HCT116 (cell line): ENCODE data around the gene DDO.

Experiments used
- CTCF ChIP-seq, 3 experiments: fragments of 200-600 bp in 1 of 3; sonication (generic) in 1 of 3; IDR thresholded peaks in 2 of 3; conservative IDR thresholded peaks in 1 of 3; 2 replicates each; pipeline ENCODE4 v1.5.1; 2012 to 2017; ENCODE audit warnings: low read depth in 2 of 3, low read length in 2 of 3, antibody characterized with exemption in 1 of 3, borderline replicate concordance in 1 of 3, control low read depth in 1 of 3, mild to moderate bottlenecking in 1 of 3, mixed read lengths in 1 of 3, mixed run types in 1 of 3, moderate library complexity in 1 of 3; ENCODE audit not compliant: insufficient read depth in 1 of 3
- MAX ChIP-seq: IDR thresholded peaks from 2 replicates; pipeline ENCODE4 v1.6.1; 2012
- POLR2A ChIP-seq: IDR thresholded peaks from 2 replicates; pipeline ENCODE4 v1.7.0; 2011; ENCODE audit warnings: borderline replicate concordance; ENCODE audit not compliant: insufficient read depth, insufficient read length; ENCODE audit errors: extremely low read depth
- YY1 ChIP-seq: IDR thresholded peaks from 2 replicates; pipeline ENCODE4 v1.6.1; 2011; ENCODE audit warnings: low read length, low read depth, moderate library complexity, mild to moderate bottlenecking; ENCODE audit not compliant: insufficient replicate concordance; ENCODE audit errors: extremely low read depth
- ZBTB33 ChIP-seq: IDR thresholded peaks from 2 replicates; pipeline ENCODE4 v1.6.1; 2011; ENCODE audit warnings: mild to moderate bottlenecking, low read length, moderate library complexity; ENCODE audit not compliant: insufficient replicate concordance; ENCODE audit errors: extremely low read depth

- TF ChIP-seq CTCF (IDR thresholded peaks at IDR 0.05 in 2 of 3, conservative IDR thresholded peaks at IDR 0.05 in 1 of 3; ENCODE audit: borderline replicate concordance in 1 of 3, insufficient read depth in 1 of 3, low read depth in 2 of 3, low read length in 2 of 3) (no peak), MAX (no peak), ZBTB33 (no peak), POLR2A (no peak), YY1 (no peak)
Measured at GRCh38 chr6:110401585-110402176, 13.7 kb downstream of the DDO start.
